ENCODE results near the gene GPR135.

- TF ChIP-seq SP1 (IDR thresholded peaks at IDR 0.05; ENCODE audit: low read depth, low read length) (no peak), CEBPB (IDR thresholded peaks at IDR 0.05; ENCODE audit: borderline replicate concordance in 1 of 2, low read depth in 2 of 2, low read length in 2 of 2) (no peak), POLR2A (IDR thresholded peaks at IDR 0.05; ENCODE audit: low read depth, low read length) (no peak)
These were observed 27.0 kb downstream of the GPR135 start for GRCh38 chr14:59438195-59438647.

All from GM12878 (cell line).